Measurements from ENCODE around the gene LAPTM4A.

The LAPTM4A gene

DNA sequence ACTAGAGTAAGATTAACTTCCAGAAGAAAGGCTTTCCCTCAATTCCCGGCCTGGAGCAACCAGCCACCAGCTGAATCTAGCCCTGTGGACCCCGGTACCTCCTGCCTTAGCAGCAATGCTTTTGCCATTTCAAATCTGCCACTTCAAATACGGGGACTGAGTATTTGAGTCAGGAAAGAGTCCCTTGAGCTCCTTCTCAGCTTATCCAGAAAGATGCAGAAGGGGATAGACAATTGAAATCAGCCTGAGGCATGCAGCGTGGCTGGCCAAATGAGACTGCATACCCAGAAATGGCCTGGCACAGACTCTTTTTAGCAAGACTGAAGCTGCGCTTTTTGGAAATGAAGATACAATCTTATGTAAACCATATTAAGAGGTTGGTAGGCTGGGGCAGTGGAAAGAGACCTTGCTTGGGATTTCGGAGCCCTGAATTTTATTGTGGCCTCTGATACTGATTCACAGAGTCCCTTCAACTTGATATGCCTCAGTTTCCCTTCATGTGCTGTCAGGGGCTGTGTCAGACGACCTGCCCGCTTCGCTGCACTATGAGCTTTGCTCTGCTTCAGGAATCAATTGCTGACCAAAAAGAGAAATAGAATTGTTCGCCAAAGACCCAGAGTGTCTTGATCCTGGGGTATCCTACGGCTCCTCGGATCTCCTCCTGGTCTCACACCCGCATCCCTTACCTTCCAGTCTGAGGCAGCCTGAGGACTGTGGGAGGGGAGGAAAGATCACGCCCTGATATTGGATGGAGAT is 40.0 kb downstream of the LAPTM4A start:
- no peak for DNase-seq (ENCODE audit: low read depth)
- no peak overlapping the region for H3K4me3 ChIP-seq (replicated peaks; ENCODE audit: low read depth, low read length)
- TF ChIP-seq, protein P1, sequence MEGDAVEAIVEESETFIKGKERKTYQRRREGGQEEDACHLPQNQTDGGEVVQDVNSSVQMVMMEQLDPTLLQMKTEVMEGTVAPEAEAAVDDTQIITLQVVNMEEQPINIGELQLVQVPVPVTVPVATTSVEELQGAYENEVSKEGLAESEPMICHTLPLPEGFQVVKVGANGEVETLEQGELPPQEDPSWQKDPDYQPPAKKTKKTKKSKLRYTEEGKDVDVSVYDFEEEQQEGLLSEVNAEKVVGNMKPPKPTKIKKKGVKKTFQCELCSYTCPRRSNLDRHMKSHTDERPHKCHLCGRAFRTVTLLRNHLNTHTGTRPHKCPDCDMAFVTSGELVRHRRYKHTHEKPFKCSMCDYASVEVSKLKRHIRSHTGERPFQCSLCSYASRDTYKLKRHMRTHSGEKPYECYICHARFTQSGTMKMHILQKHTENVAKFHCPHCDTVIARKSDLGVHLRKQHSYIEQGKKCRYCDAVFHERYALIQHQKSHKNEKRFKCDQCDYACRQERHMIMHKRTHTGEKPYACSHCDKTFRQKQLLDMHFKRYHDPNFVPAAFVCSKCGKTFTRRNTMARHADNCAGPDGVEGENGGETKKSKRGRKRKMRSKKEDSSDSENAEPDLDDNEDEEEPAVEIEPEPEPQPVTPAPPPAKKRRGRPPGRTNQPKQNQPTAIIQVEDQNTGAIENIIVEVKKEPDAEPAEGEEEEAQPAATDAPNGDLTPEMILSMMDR (IDR thresholded peaks at IDR 0.05; ENCODE audit: low read length, missing control alignments), result no peak

DNA sequence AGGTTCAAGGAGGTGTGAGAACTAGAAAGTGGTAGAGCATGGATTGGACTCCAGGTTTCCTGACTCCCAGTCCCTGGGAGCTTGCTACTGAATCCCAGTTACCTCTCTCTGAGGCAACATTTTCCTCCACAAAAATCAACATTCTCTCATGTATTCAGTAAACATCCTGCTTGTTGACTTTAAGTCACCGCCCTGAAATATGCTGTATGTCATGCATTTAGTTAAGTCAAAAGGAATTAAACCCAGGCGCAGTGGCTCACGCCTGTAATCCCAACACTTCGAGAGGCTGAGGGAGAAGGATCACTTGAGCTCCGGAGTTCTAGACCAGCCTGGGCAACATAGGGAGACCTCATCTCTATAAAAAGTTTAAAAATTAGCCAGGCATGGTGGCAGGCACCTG is 42.7 kb downstream of the LAPTM4A start:
- no peak for DNase-seq (ENCODE audit: low read depth)
- H3K4me3 ChIP-seq (replicated peaks; ENCODE audit: low read depth, low read length), result no peak overlapping the region
- TF ChIP-seq, protein P1 (IDR thresholded peaks at IDR 0.05; ENCODE audit: low read length, missing control alignments), result no peak

DNA sequence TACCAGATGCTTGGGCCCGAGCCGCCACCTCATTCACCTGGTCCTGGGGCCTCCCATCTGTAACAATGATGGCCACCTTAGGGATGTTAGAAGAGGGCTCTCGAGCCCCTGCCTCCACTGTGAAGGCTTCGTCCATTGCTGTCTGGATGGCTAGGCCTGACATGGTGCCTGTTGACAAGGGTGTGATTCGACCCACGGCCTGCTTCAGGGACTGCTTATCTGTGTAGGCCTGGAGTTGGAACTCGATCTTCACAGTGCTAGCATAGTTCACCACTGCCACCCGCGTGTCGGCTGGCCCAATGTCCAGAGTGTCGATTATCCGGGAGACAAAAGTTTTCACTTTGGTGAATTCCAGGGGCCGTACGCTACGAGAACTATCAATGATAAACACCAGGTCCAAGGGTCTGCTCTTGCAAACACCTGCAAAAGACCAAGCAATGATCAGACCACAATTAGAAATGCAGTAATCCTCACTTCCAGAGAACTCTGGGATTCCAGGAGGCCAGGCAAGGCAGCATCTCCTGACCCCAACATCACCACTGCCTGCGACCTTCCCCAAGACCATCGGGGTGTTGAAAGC is 45.4 kb downstream of the LAPTM4A start:
- TF ChIP-seq, protein P1 (IDR thresholded peaks at IDR 0.05; ENCODE audit: low read length, missing control alignments), result no peak
- no peak overlapping the region for H3K4me3 ChIP-seq (replicated peaks; ENCODE audit: low read depth, low read length)
- no peak for DNase-seq (ENCODE audit: low read depth)

DNA sequence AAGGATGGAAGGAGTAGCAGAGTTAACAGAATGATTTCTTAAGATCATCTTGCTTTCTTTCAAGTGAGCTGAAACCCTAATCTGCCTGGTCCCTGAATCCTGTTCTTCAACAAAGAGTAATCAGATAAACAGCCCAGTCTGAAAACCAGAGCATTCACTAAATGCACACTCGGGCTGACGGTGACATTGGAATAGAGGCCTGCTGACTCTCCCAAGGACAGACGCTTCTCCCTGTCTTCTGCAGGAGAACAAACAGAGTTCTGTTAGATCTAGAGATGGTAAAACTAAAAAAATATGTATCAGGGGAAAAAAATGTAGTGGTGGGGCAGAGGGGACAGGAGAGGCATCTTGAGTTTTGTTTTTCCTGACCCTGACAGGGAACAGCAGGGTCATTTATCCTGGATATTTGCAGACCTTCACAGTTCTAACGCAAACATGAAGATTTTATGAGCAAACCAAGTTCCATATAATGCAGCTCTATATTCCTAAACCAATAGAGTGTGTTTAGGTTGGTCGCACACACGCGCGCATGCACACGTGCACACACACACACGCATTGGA is 46.3 kb downstream of the LAPTM4A start:
- DNase-seq (ENCODE audit: low read depth), result no peak
- no peak overlapping the region for H3K4me3 ChIP-seq (replicated peaks; ENCODE audit: low read depth, low read length)
- TF ChIP-seq, protein P1 (IDR thresholded peaks at IDR 0.05; ENCODE audit: low read length, missing control alignments), result no peak

DNA sequence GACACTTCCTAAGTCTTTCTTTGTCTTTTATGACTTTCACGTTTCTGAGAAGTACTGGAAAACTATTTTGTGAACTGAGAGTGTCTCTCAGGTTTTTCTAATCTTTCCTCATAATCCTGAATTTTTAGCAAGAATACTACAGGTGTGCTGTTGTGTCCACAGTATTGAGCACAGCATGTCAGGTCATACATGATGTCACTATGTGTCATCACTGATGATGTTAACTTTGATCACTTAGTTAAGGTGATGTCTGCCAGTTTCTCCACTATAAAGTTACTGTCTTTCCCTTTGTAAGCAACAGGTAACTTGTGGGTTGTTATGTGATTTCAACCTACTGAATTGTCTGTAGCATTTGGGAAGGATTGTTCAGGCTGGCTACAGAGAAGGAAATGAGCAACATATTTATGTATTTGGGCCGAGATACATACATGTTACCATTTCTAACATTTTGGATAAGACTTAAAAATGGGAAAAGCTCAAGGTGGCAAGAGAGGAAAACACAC is 50.0 kb downstream of the LAPTM4A start:
- H3K4me3 ChIP-seq (replicated peaks; ENCODE audit: low read depth, low read length), result no peak overlapping the region
- DNase-seq (ENCODE audit: low read depth), result no peak
- TF ChIP-seq, protein P1 (IDR thresholded peaks at IDR 0.05; ENCODE audit: low read length, missing control alignments), result no peak

DNA sequence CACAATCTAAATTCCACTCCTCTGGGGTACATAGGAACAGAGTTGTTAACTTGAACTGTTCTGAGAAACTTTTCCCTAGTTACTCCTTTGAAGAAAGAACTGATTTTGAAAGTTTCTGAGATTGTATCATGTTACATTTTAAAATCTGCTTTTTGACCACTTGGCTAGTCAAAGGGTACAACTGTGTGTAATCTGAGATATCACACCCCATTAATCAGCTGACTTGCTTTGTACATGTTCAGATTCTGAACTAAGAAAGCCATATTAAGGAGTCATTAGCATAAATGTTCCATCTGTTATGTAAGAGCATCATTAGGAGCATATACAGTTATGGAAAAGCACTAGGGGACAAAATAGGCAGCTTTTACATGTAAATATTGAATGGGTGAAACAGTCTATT is 57.7 kb downstream of the LAPTM4A start:
- TF ChIP-seq, protein P1 (IDR thresholded peaks at IDR 0.05; ENCODE audit: low read length, missing control alignments), result no peak

More for the DNA sequence above, 57.7 kb downstream of the LAPTM4A start:
- no peak for DNase-seq (ENCODE audit: low read depth)
- H3K4me3 ChIP-seq (replicated peaks; ENCODE audit: low read depth, low read length), result no peak overlapping the region
